ENCODE measurements around the gene MTHFSD.

Gene MTHFSD

DNA sequence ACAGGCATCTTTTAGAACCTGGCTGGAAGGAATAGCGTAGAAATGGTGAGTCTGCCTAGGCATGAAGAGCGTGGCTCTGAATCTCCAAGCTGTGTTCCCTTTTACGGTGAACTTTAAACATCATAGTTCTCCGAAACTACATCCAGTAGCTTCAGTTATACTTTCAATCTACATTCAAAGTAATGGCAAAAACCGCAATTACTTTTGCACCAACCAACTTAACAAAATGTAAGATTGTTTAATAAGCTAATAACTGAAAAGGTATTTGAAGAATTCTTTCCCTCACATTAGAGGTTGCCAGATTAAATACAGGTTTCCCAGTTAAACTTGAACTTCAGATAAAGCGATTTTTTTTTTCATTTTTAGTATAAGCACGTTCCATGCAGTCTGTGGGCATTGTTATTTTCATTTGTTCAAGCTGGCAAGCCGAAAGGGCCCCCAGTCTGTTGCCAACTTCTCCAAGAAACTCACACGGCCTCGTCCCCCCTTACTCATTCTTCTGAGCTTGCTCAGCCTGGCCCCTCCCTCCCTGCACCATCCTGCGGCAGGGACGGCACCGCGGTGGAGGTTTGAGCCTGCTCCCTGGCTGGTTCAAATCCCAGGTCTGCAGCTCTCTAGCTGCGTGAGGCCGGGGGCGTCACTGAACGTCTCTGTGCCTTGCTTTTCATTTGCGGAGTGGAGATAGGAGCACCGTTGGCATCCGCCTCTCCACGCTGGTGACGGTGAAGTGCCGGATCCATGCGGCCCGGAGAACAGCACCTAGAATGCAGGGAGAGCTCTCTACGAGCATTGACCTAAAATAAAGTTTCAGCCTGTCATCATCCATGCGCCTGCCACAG, 3.5 kb upstream of the MTHFSD start:
- no peak for TF ChIP-seq ZNF274 (IDR thresholded peaks at IDR 0.05; ENCODE audit: low read depth, low read length)
- no peak overlapping the region for H3K4me3 ChIP-seq (ENCODE audit: low read length)

DNA sequence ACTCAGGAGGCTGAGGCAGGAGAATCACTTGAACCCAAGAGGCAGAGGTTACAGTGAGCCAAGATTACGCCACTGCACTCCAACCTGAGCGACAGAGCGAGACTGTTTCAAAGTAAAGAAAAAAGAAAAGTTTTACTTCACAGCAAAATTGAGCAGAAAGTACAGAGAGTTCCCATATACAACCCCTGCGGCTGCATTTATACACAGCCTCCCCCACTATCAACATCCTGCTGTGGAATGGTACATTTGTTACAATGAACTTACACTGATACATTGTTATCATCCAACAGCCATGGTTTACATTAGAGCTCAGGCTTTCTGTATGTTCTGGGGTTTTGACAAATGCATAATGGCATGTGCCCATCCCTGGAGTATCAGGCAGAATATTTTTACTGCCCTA, 2.6 kb upstream of the MTHFSD start:
- no peak for TF ChIP-seq ZNF274 (IDR thresholded peaks at IDR 0.05; ENCODE audit: low read depth, low read length)
- no peak overlapping the region for H3K4me3 ChIP-seq (ENCODE audit: low read length)

DNA sequence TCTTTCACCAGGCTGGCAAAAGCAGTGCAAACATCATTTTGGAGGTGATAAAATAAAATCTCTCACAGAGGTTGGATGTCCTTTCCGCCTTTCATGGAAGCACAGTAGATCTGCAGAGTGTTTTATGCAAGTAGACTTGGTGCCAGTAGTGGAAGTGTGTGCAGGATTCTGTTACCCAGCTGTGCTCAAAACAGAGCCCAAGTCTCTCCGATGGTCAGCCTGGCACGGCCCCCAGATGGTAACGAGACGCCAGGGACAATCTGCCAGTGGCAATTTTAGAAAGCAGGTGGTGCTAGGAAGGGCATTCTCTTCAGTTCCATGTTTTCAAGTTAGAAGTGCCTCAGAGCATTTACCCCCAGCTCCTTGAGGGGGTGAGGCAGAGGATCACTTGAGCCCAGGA, 1.5 kb upstream of the MTHFSD start:
- TF ChIP-seq ZNF274 (IDR thresholded peaks at IDR 0.05; ENCODE audit: low read depth, low read length): no peak
- H3K4me3 ChIP-seq (ENCODE audit: low read length): no peak overlapping the region

DNA sequence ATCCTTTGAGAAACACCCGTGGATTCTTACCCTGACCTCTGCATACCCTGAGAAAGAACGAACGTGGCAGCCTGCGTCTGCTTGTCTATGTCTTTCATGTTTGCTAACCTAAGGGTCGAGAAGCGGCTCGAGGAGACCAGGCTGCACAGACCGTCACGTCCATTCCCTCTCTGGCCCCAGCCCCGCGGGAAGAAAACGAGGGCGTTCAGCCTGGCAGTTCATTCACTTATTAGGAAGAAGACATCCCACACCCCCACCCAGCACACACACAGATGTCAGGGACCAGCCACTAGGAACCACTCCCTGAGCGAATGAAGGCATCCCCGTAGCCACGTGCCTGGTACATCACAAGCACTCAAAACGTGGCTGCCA, 655 bp upstream of the MTHFSD start:
- no peak for TF ChIP-seq ZNF274 (IDR thresholded peaks at IDR 0.05; ENCODE audit: low read depth, low read length)
- peak overlapping the region; percentile 100; the same call in 1 of the 2 replicates for H3K4me3 ChIP-seq (ENCODE audit: low read length)

DNA sequence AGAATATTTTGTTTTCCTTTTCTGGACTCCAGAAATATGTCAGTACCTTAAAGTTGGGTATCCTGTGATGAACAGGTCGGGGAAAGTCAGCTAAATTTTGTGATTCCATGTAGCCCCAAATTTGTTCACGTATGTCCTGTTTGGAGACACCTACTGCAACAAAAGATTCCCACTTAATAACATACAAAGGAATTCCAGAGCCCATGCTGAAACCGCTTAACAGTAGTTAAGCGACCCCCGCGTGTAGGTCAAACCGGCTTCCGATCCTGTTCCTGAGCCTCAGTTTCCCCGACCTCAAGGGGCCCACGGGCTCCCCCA, 477 bp downstream of the MTHFSD start:
- no peak for TF ChIP-seq ZNF274 (IDR thresholded peaks at IDR 0.05; ENCODE audit: low read depth, low read length)
- H3K4me3 ChIP-seq (ENCODE audit: low read length): peak overlapping the region; percentile 100

DNA sequence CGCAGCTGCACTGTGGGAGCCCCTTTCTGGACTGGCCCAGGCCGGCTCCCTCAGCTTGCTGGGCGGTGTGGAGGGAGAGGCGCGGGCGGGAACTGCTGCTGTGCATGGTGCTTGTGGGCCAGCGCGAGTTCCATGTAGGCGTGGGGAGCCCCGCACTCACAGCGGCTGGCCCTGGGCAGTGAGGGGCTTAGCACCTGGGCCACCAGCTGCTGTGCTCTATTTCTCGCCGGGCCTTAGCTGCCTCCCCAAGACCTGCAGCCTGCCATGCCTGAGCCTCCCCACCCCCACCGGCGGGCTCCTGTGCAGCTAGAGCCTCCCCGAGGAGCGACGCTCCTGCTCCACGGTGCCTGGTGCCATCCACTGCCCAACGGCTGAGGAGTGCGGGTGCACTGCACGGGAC, 1.7 kb downstream of the MTHFSD start:
- H3K4me3 ChIP-seq (ENCODE audit: low read length): no peak overlapping the region
- TF ChIP-seq ZNF274 (IDR thresholded peaks at IDR 0.05; ENCODE audit: low read depth, low read length): no peak

DNA sequence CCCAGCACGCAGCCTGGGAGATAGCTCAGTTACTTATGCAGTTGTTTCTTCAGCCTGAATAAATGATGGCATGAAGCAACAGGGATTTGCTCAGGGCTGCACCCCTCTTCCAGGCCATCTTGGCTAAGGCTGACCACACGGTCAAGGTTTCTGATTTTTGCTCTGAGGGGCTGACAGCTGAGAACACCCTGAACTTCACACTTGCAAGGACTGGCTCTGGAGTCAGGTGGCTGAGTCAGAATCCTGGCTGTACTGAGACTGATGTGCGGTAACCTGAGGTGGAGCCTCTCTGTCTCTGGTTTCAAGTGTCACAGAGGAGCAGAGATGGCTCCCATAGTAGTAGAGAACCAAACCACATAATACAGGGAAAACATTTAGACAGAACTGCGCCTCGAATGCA, 4.8 kb downstream of the MTHFSD start:
- H3K4me3 ChIP-seq (ENCODE audit: low read length): no peak overlapping the region
- TF ChIP-seq ZNF274 (IDR thresholded peaks at IDR 0.05; ENCODE audit: low read depth, low read length): no peak

DNA sequence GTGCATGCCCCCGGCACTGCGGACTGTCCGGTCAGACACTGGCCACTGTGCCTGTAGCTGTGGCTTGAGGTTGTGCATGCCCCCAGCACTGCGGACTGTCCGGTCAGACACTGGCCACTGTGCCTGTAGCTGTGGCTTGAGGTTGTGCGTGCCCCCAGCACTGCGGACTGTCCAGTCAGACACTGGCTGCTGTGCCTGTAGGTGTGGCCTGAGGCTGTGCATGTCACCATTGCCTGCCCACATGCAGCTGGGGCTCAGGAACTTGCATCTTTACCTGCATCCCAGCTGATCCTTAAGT, 5.2 kb downstream of the MTHFSD start:
- TF ChIP-seq ZNF274 (IDR thresholded peaks at IDR 0.05; ENCODE audit: low read depth, low read length): no peak

DNA sequence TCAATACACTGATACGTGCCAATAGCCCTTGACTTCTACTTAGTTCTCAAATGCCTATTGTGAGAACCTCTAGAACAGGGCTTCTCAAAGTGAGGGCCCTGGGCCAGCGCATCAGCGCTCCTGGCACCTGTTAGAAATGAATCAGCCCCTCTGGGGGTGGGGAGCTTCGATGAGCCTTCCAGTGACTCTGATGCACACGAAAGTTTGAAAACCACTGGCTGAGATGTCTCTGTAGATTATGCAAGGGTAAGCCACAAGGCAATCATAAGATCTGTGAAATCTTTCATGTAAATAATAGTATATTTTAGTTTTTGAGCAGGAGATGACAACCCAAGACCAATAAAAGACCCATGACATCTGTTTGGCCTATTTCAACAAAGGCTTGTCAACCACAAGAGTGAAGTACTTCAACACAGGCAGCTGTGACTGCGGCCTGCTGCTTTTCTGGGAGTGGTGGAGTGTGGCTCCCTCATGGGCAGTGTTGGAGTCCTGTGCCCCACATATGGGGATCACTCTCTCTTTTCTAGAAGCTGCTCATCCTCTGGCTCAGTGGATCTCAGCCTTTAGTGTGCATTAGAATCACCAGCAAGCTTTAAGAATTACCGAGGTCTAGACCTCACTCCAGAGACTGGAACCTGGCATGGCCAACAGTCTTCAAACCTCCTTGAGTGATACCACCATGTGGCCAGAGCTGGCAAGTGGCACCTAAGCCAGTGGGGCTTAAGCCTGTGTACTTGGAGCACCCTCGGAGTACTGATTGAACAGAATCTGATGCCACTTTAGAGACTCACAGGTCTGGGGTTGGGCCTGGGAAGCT, 5.8 kb downstream of the MTHFSD start:
- H3K4me3 ChIP-seq (ENCODE audit: low read length): no peak overlapping the region
- no peak for TF ChIP-seq ZNF274 (IDR thresholded peaks at IDR 0.05; ENCODE audit: low read depth, low read length)

More for the DNA sequence above, 5.2 kb downstream of the MTHFSD start:
- H3K4me3 ChIP-seq (ENCODE audit: low read length): no peak overlapping the region

DNA sequence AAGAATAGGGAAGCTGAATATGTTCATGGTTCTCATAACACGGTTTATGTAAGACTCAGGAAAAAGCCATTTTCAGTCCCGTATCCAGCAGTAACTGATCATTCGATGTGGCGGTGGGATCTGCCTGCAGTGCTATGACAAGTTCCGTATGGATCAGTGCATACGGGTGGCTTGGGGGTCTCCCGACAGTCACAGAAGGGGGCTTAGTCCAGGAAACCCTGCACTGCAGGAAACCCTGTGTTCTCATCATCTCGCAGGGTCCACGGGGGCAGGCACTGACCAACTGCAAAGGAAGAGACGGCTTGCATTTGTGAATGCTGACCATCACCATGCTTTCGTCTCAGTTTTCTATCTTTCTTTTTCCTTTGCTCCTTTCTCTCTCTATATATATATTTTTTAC, 7.7 kb downstream of the MTHFSD start:
- H3K4me3 ChIP-seq (ENCODE audit: low read length): no peak overlapping the region
- no peak for TF ChIP-seq ZNF274 (IDR thresholded peaks at IDR 0.05; ENCODE audit: low read depth, low read length)

DNA sequence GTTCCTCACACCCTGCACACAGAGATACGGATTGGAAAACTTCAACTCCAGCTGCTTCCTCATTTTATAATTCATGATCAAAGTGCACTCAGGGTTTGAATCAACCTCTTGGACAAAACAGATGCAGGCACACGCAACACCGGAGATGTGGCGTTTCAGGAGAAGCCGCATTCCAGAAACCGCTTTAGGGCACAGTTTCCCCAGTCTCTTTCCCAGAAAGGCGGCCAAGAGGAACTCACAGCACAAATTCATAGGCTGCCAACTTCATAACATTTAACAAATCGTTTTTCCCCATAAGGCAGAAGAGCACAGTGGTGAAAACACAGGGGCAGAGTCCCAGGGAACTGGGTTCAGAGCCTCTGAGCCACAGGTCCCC, 8.4 kb downstream of the MTHFSD start:
- TF ChIP-seq ZNF274 (IDR thresholded peaks at IDR 0.05; ENCODE audit: low read depth, low read length): no peak
- H3K4me3 ChIP-seq (ENCODE audit: low read length): no peak overlapping the region

DNA sequence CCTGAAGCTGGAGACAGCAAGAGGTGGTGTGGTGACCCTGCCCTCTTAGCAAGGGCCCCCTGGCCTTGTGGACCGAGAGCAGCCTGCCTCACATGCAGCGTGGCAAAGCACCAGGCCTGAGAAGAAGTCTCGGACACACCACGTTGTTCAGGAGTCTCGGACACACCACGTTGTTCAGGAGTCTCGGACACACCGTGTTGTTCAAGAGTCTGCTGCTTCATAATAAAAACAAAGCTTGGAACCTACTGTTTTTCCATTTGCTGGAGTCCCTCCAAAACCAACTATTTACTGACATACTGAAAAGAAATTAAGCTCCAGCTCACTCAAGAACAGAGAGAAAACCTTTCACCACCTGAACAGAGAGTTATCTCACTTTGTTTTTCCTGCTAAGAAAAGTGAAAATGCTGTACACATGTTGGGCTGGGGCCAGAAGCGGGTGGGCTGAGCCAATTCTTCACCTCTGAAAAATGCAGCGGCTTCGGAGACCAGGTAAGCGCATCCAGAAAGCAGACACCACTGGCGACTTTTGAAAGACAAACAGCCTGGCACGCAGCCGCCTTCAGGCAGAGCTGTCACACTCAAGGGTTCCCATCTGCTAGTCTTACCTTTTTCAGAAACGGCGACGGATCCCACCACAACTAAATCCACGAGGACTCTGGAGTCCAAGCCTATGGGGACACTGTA, 8.9 kb downstream of the MTHFSD start:
- no peak for TF ChIP-seq ZNF274 (IDR thresholded peaks at IDR 0.05; ENCODE audit: low read depth, low read length)
- no peak overlapping the region for H3K4me3 ChIP-seq (ENCODE audit: low read length)

DNA sequence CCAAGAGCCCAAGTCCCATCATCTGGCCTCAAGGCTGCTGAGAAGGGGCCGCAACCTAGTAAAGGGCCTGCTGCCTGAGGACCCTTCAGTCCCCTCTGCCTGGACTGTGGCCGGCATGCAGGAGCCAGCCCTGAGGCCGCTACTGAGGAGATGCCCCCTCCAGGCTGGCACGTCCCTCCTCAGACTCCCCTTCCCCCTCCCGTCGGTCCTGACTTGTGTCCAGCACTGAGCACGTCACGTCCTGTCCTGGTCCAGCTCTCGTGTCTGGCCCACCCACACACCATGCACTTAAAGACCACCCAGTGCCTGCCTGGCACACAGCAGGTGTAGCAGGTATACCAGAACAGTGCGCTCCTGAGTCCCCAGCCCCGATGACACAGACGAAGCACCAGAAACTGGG, 9.6 kb downstream of the MTHFSD start:
- H3K4me3 ChIP-seq (ENCODE audit: low read length): no peak overlapping the region
- TF ChIP-seq ZNF274 (IDR thresholded peaks at IDR 0.05; ENCODE audit: low read depth, low read length): no peak

DNA sequence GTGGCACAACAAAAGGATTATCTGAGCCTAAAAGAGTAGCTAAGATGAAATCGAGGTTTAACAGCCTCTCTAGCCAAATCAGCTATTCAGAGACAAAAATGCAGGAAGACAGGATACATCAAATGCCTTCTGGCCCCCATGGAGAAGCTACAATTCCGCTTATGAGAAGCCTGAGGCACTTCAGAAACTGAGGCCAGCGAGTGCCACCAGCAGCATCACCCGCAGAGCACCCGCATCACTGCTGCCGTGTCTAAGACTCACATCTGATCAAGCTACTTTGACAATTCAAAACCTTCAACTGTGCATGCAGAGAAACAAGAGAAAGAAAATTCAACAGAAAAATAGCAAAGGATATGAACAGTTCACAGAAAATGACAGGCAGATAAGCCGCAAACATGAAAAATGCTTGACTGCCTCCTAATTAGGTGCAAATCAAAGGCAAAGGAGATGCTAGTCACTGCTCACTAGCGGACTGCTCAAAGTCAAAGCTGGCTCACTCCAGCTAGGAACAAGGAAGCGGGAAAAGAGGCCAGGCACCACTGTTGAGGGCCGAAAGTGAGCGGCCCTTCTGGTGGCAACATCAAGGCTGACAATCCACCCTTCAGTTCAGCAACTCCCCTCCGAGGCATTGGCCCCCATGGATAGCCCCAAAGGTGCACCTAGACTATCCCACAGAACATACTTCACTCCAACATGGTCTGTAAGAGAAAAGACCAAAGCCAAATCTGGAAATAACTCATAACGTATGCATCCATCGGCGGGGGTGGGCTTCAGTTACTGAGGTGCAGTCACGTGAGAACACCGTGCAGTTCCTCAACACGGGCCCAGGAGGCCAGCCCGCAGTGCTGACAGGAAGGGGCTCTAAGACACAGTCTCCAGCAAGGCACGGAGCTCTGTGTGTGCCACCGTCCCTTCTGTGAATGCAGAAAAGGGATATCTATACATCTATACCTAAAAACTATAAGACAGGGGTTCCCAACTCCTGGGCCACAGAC, 12.0 kb downstream of the MTHFSD start:
- no peak for TF ChIP-seq ZNF274 (IDR thresholded peaks at IDR 0.05; ENCODE audit: low read depth, low read length)
- H3K4me3 ChIP-seq (ENCODE audit: low read length): no peak overlapping the region

Data from GM08714 (cell line).